GM12891 (cell line): ENCODE data around the gene AEBP1.

Source experiments
- POLR2A ChIP-seq: IDR thresholded peaks from 2 replicates; pipeline ENCODE4 v1.6.1; 2011; ENCODE audit warnings: low read depth, low read length, control low read depth
- POLR2AphosphoS5 ChIP-seq: IDR thresholded peaks from 2 replicates; pipeline ENCODE4 v1.6.1; 2011; ENCODE audit warnings: low read depth, low read length, control low read depth
- POU2F2 ChIP-seq: IDR thresholded peaks from 2 replicates; pipeline ENCODE4 v1.6.1; 2011; ENCODE audit warnings: low read depth, mild to moderate bottlenecking, control low read depth, low read length, moderate library complexity
- SPI1 ChIP-seq: IDR thresholded peaks from 2 replicates; pipeline ENCODE4 v1.6.1; 2011; ENCODE audit warnings: low read depth, low read length, control low read depth
- TAF1 ChIP-seq: IDR thresholded peaks from 2 replicates; pipeline ENCODE4 v1.6.1; 2011; ENCODE audit warnings: low read depth, low read length, control low read depth

DNA sequence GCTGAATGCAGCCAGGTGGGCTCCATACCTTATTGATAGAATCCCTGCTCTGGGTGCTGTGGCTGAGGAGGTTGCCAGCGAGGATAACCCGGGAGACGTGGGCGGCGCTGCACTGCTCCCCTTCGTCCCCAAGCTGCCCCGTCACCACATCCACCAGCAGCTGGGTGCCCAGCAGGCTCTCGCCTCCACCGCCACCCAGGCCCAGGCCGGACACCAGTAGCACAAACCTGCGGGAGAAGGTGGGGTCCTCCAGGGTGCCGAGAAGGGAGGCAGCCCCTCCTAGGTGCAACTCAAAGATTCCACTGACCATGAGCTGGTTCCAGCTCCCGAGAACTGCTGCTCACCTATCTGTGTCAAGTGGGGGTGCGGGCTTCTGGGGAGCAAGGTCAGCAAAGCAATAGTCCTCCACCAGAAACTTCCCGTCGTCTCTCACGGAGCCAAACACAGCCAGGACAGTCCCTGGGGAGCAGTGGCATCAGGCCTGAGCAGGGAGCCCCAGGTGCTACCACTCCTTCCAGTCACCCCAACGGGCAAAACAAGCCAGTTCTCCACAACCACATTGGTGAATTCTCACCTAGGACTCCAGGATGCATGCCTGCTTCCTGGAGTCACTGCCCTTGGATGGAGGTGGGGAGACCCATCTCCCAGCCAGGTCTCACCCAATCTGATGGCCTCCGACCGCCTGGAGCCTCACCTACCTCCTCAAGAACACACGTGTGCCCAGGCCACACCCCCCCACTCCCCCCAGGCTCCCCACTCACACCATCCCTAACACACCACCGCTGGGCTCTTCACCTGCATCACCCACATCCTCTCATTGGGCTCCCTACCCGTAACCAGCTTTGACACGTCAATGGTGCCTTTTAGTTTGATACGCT lies 12.9 kb downstream of the AEBP1 start:
- no peak; the same call in 1 of the 2 replicates for TF ChIP-seq POLR2A
- no peak for TF ChIP-seq TAF1
- TF ChIP-seq POLR2AphosphoS5: no peak
- TF ChIP-seq POU2F2: no peak
- no peak for TF ChIP-seq SPI1
